ENCODE measurements around the gene CXCR5.

DNA sequence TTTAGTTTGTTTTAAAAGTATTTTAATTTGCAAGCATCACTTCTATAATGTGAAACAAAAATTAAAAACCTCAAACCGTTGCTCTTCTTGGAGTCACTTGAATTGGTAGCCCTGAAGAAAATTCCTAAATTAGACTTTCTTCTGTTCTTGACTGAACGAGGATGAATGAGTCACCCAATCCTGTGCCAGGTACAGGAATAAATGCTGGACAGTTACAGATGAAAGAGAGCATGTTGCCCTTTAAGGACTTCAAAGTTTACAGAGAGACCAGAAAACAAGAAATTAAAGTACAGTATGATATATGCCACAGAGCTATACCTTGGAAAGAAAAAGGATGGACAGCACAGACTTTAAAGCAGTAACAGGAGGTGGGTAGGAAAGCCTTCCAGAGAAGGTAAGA, 41.3 kb upstream of the CXCR5 start:
- TF ChIP-seq, protein P1, sequence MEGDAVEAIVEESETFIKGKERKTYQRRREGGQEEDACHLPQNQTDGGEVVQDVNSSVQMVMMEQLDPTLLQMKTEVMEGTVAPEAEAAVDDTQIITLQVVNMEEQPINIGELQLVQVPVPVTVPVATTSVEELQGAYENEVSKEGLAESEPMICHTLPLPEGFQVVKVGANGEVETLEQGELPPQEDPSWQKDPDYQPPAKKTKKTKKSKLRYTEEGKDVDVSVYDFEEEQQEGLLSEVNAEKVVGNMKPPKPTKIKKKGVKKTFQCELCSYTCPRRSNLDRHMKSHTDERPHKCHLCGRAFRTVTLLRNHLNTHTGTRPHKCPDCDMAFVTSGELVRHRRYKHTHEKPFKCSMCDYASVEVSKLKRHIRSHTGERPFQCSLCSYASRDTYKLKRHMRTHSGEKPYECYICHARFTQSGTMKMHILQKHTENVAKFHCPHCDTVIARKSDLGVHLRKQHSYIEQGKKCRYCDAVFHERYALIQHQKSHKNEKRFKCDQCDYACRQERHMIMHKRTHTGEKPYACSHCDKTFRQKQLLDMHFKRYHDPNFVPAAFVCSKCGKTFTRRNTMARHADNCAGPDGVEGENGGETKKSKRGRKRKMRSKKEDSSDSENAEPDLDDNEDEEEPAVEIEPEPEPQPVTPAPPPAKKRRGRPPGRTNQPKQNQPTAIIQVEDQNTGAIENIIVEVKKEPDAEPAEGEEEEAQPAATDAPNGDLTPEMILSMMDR (conservative IDR thresholded peaks at IDR 0.05 in 1 of 2, IDR thresholded peaks at IDR 0.05 in 1 of 2; ENCODE audit: low read depth in 1 of 2, low read length in 2 of 2) = no peak
- no peak for TF ChIP-seq EZH2 (IDR thresholded peaks at IDR 0.05; ENCODE audit: low read length, missing control alignments)
